Measurements from ENCODE around the gene FGF18. TPM values are rescaled to one million over a fixed set of nuclear protein-coding genes. Genes with fewer than 3 reads are reported as not detected.
A peak's percentile ranks its signal among the peaks of the same experiment; 100 is the strongest.

Gene FGF18
- total and polyA plus RNA-seq, 2 of the 4 experiments (the other 2 are of a cell fraction), result 0.15 TPM; not detected in 1

DNA sequence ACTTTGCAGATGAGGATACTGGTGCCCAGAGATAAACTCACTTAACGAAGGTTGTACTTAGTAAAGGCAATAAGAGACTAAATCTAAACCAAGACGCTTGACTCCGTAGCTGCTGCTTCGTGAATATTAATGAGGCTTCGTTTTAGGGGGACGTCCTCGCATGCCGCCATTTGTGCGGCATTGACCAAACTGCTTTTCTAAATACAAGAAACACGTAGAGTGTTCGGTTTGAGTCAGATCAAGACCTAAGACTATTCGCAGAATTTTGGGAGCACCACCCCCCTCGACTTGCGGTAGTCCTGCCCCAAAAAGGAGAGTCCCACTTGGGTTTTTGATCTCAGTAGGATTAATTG is 30.7 kb upstream of the FGF18 start:
- Histone ChIP-seq H2BK5ac (ENCODE audit: low read depth, low read length, poor library complexity, severe bottlenecking) (no peak overlapping the region), H3K23ac (ENCODE audit: low read depth, low read length) (peak overlapping the region; percentile 73; the same call in 1 of the 2 replicates), H2BK20ac (ENCODE audit: low read depth, low read length) (no peak overlapping the region), H3K56ac (ENCODE audit: extremely low read depth, insufficient read depth, low read length) (peak overlapping the region; percentile 17; the same call in 1 of the 2 replicates), H3K27ac (ENCODE audit: insufficient read depth, low read length) (peak overlapping the region; percentile 9; the same call in 1 of the 2 replicates), H3K9me3 (ENCODE audit: control insufficient read depth, insufficient read depth, low read length) (no peaks in the 10 kb centered on the region), H3K4me1 (ENCODE audit: control insufficient read depth, insufficient read depth, low read length) (no peaks in the 10 kb centered on the region; the same call in 1 of the 2 replicates), H4K20me1 (ENCODE audit: insufficient read depth, low read length) (peaks cover 60% of the 10 kb centered on the region), H3K27me3 (ENCODE audit: control insufficient read depth, insufficient read depth, low read length) (no peaks in the 10 kb centered on the region), H4K8ac (ENCODE audit: low read depth in 2 of 2, low read length in 2 of 2) (peak overlapping the region in 1 of 2 experiments; percentile 56; a peak in 1 of 4 replicates), H3K79me1 (ENCODE audit: low read depth in 1 of 2, low read length in 2 of 2) (peaks cover 0 to 17% of the 10 kb centered on the region in 2 experiments; a peak in 2 of 4 replicates), H2BK120ac (ENCODE audit: low read depth, low read length) (no peak overlapping the region), H3K9me1 (ENCODE audit: insufficient read depth, low read length) (peaks cover 5% of the 10 kb centered on the region; the same call in 1 of the 2 replicates), H3K4me2 (ENCODE audit: low read depth, low read length) (peak overlapping the region; percentile 97), H3K4ac (ENCODE audit: low read depth, low read length) (peak overlapping the region; percentile 29; the same call in 1 of the 2 replicates), H2AK9ac (replicated peaks; ENCODE audit: low read depth, low read length, poor library complexity) (peak overlapping the region; percentile 95), H3K14ac (replicated peaks; ENCODE audit: low read depth, low read length) (peak overlapping the region; percentile 88), H4K91ac (ENCODE audit: insufficient read depth, low read depth, low read length) (no peak overlapping the region), H3K9ac (ENCODE audit: low read depth, low read length) (peak overlapping the region; percentile 62), H3K36me3 (ENCODE audit: control insufficient read depth, insufficient read depth, low read length) (peaks cover 15% of the 10 kb centered on the region), H2AK5ac (ENCODE audit: low read depth, low read length) (peak overlapping the region; percentile 3; the same call in 1 of the 2 replicates), H4K5ac (ENCODE audit: low read depth, low read length) (no peak overlapping the region), H3K18ac (ENCODE audit: low read depth, low read length) (no peak overlapping the region), H3K4me3 (ENCODE audit: insufficient read depth, low read depth, low read length) (peak overlapping the region; percentile 63), H2AFZ (replicated peaks; ENCODE audit: low read length, poor library complexity) (peak overlapping the region; percentile 81), H2BK15ac (ENCODE audit: low read depth, low read length) (no peak overlapping the region)
- ChIA-PET POLR2A (ENCODE audit: unreplicated experiment) (no interaction called here), CTCF (no interaction called here)
- intact Hi-C loops (cut with micrococcal nuclease) (no loop called here), in situ Hi-C loops (cut with MboI; ENCODE audit: low sequenced_read_pairs) (no loop called here), dilution Hi-C loops (cut with HindIII; ENCODE audit: low sequenced_read_pairs, unreplicated experiment) (no loop called here)
- no TSS peak for BruUV-seq (replicated peaks)
- DNase-seq (no peak), ATAC-seq (ENCODE audit: low read depth) (no peak)
- no CpG with 5 or more reads among the region's 14 CpGs for WGBS, 2 experiments (ENCODE audit: extremely low coverage in 2 of 2, insufficient read length in 1 of 2)
- TF ChIP-seq MAZ (IDR thresholded peaks at IDR 0.05; ENCODE audit: borderline replicate concordance, low read depth, low read length), result no peak
- TF ChIP-seq FOS (IDR thresholded peaks at IDR 0.05; ENCODE audit: low read depth, low read length), result no peak
- TF ChIP-seq, protein P1, sequence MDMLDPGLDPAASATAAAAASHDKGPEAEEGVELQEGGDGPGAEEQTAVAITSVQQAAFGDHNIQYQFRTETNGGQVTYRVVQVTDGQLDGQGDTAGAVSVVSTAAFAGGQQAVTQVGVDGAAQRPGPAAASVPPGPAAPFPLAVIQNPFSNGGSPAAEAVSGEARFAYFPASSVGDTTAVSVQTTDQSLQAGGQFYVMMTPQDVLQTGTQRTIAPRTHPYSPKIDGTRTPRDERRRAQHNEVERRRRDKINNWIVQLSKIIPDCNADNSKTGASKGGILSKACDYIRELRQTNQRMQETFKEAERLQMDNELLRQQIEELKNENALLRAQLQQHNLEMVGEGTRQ (IDR thresholded peaks at IDR 0.05; ENCODE audit: low read depth, low read length), result no peak
- TF ChIP-seq MXI1 (IDR thresholded peaks at IDR 0.05; ENCODE audit: borderline replicate concordance, low read depth, low read length), result no peak
- no peak for TF ChIP-seq SMC3 (IDR thresholded peaks at IDR 0.05; ENCODE audit: low read depth, low read length)
- TF ChIP-seq RFX5 (IDR thresholded peaks at IDR 0.05; ENCODE audit: low read depth, low read length), result no peak
- no peak for TF ChIP-seq RCOR1 (IDR thresholded peaks at IDR 0.05; ENCODE audit: insufficient replicate concordance, low read length)
- no peak for TF ChIP-seq RAD21 (IDR thresholded peaks at IDR 0.05; ENCODE audit: low read length)
- TF ChIP-seq CHD1 (IDR thresholded peaks at IDR 0.05; ENCODE audit: low read depth, low read length), result no peak
- no peak for TF ChIP-seq POLR2A (IDR thresholded peaks at IDR 0.05; ENCODE audit: low read depth, low read length)
- no peak for TF ChIP-seq CEBPB (IDR thresholded peaks at IDR 0.05; ENCODE audit: low read depth, low read length)
- TF ChIP-seq MAFK (IDR thresholded peaks at IDR 0.05; ENCODE audit: low read depth, low read length), result no peak
- TF ChIP-seq, protein P2, sequence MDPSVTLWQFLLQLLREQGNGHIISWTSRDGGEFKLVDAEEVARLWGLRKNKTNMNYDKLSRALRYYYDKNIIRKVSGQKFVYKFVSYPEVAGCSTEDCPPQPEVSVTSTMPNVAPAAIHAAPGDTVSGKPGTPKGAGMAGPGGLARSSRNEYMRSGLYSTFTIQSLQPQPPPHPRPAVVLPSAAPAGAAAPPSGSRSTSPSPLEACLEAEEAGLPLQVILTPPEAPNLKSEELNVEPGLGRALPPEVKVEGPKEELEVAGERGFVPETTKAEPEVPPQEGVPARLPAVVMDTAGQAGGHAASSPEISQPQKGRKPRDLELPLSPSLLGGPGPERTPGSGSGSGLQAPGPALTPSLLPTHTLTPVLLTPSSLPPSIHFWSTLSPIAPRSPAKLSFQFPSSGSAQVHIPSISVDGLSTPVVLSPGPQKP (IDR thresholded peaks at IDR 0.05; ENCODE audit: borderline replicate concordance, low read depth, low read length), result no peak
- TF ChIP-seq NFE2L2 (IDR thresholded peaks at IDR 0.05; ENCODE audit: low read depth, low read length), result no peak
- TF ChIP-seq BHLHE40 (IDR thresholded peaks at IDR 0.05; ENCODE audit: low read depth, low read length), result no peak
- TF ChIP-seq, protein P3, sequence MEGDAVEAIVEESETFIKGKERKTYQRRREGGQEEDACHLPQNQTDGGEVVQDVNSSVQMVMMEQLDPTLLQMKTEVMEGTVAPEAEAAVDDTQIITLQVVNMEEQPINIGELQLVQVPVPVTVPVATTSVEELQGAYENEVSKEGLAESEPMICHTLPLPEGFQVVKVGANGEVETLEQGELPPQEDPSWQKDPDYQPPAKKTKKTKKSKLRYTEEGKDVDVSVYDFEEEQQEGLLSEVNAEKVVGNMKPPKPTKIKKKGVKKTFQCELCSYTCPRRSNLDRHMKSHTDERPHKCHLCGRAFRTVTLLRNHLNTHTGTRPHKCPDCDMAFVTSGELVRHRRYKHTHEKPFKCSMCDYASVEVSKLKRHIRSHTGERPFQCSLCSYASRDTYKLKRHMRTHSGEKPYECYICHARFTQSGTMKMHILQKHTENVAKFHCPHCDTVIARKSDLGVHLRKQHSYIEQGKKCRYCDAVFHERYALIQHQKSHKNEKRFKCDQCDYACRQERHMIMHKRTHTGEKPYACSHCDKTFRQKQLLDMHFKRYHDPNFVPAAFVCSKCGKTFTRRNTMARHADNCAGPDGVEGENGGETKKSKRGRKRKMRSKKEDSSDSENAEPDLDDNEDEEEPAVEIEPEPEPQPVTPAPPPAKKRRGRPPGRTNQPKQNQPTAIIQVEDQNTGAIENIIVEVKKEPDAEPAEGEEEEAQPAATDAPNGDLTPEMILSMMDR (conservative IDR thresholded peaks at IDR 0.05; ENCODE audit: low read depth, low read length), result no peak
